Neural progenitor cell (in vitro differentiated cells): ENCODE results near the gene SHOC1. TPM values are rescaled to one million over a fixed set of nuclear protein-coding genes. Genes with fewer than 3 reads are reported as not detected.

Experiments
- DNase-seq: peaks from one replicate; pipeline ENCODE4 v3.0.0-alpha.2; 2016; ENCODE audit warnings: low spot score
- H2AFZ ChIP-seq: fragments of 200-600 bp; sonication (generic); replicated peaks from 2 replicates; pipeline ENCODE4 v1.6.1; 2016; ENCODE audit warnings: antibody characterized with exemption
- H3F3A ChIP-seq: fragments of 200-600 bp; sonication (generic); 2 replicates; pipeline ENCODE4 v1.6.1; 2016; ENCODE audit warnings: antibody characterized with exemption, low read depth
- H3K27ac ChIP-seq: fragments of 200-600 bp; sonication (generic); 2 replicates; pipeline ENCODE4 v1.5.1; 2016; ENCODE audit warnings: mild to moderate bottlenecking
- H3K27me3 ChIP-seq: fragments of 200-600 bp; sonication (generic); 2 replicates; pipeline ENCODE4 v1.6.1; 2016; ENCODE audit warnings: mild to moderate bottlenecking, moderate library complexity
- H3K36me3 ChIP-seq: fragments of 200-600 bp; sonication (generic); 2 replicates; pipeline ENCODE4 v1.5.1; 2016
- H3K4me1 ChIP-seq: fragments of 200-600 bp; sonication (generic); 2 replicates; pipeline ENCODE4 v1.6.1; 2016; ENCODE audit warnings: mixed run types
- H3K4me2 ChIP-seq: fragments of 200-600 bp; sonication (generic); 2 replicates; pipeline ENCODE4 v1.6.1; 2016
- H3K4me3 ChIP-seq: fragments of 200-600 bp; sonication (generic); 2 replicates; pipeline ENCODE4 v1.5.1; 2016
- H3K79me2 ChIP-seq: fragments of 200-600 bp; sonication (generic); 2 replicates; pipeline ENCODE4 v1.6.1; 2016; ENCODE audit warnings: low read depth
- H3K9ac ChIP-seq: fragments of 200-600 bp; sonication (generic); 2 replicates; pipeline ENCODE4 v1.6.1; 2016
- H3K9me3 ChIP-seq: fragments of 200-600 bp; sonication (generic); 2 replicates; pipeline ENCODE4 v1.5.1; 2016; ENCODE audit warnings: low read depth
- H4K20me1 ChIP-seq: fragments of 200-600 bp; sonication (generic); 2 replicates; pipeline ENCODE4 v1.6.1; 2016; ENCODE audit warnings: low read depth
- H3K27ac Mint-ChIP-seq: 3 replicates; pipeline ENCODE4 v1.8.0; 2021; ENCODE audit warnings: mixed read lengths
- H3K27me3 Mint-ChIP-seq: 2 replicates; pipeline ENCODE4 v1.8.0; 2022; ENCODE audit warnings: low read depth, mild to moderate bottlenecking, inconsistent platforms, moderate library complexity, mixed read lengths; ENCODE audit not compliant: insufficient read depth
- H3K36me3 Mint-ChIP-seq: 3 replicates; pipeline ENCODE4 v1.8.0; 2021; ENCODE audit warnings: mixed read lengths
- H3K4me1 Mint-ChIP-seq: 3 replicates; pipeline ENCODE4 v1.8.0; 2021; ENCODE audit warnings: mixed read lengths
- H3K4me3 Mint-ChIP-seq: 3 replicates; pipeline ENCODE4 v1.8.0; 2021; ENCODE audit warnings: mild to moderate bottlenecking, moderate library complexity, mixed read lengths
- H3K9me3 Mint-ChIP-seq: 3 replicates; pipeline ENCODE4 v1.8.0; 2020; ENCODE audit warnings: mixed read lengths
- EZH2 ChIP-seq: fragments of 200-600 bp; sonication (generic); IDR thresholded peaks from 2 replicates; pipeline ENCODE4 v1.6.1; 2017; ENCODE audit warnings: antibody characterized with exemption, mild to moderate bottlenecking, moderate library complexity
- EZH2phosphoT487 ChIP-seq: fragments of 200-600 bp; sonication (generic); IDR thresholded peaks from 2 replicates; pipeline ENCODE4 v1.6.1; 2017; ENCODE audit warnings: antibody characterized with exemption
- small RNA-seq: library from RNA; depleted of rRNA; stranded (forward); fragments of <200 nt; gene quantifications from one replicate; pipeline ENCODE3, GENCODE V24; 2015
- total RNA-seq: library from RNA; depleted of rRNA; stranded (reverse); fragments of >200 nt; gene quantifications from 2 replicates; pipeline ENCODE4 v1.2.3, GENCODE V29; 2015; ENCODE audit warnings: low replicate concordance
- TF ChIP-seq, protein P1 (sequence below): fragments of 200-600 bp; sonication (generic); IDR thresholded peaks from 2 replicates; pipeline ENCODE4 v1.5.1; 2017; ENCODE audit warnings: antibody characterized with exemption, mild to moderate bottlenecking

Gene SHOC1
- total RNA-seq, 1 donor from 2014 or later = not detected

DNA sequence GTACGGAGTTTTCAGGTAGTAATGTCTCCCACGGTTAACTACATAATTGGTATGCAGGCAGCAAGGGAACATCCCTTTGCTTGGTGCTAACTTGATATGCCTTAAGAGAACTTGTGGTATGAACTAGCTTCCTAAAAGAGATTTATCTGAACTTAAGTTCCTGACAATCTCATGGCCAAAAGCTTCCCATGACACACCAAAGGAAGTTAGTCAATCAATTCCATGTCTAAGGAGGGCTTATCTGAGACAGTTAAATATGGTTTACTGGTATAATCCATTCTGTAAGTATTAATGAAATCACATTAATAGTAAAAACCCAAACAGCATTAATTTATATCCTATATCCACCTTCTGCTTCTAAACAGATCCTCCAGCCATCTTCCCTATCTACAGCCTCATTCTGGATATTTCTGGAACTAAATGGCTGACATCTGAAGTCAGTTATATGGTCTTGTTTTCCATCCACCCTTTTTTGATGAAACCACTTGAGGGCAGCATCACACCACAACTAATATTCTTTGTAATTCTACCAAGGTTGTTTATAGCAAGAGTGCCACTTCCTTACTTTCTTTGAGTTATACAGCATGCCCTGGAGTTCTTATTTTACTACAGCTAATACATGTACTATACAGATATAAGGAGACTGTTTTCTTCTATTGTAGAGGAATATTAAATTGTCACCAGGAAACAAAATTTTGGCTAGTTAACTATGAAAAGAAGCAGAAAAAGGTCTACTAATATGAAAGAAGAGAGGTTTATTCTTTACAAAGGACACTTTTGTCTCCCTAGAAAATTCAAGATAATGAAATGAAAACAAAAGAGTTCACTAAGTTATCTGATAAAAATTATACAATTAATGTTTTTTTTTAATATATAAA lies 34.7 kb downstream of the SHOC1 start:
- H3K4me3 ChIP-seq = no peak overlapping the region
- H2AFZ ChIP-seq = no peak overlapping the region
- no peaks in the 10 kb centered on the region for H3K36me3 Mint-ChIP-seq
- no peaks in the 10 kb centered on the region for H3K4me1 Mint-ChIP-seq
- no peaks in the 10 kb centered on the region for H3K79me2 ChIP-seq
- H3K36me3 ChIP-seq = no peaks in the 10 kb centered on the region
- H4K20me1 ChIP-seq = no peaks in the 10 kb centered on the region
- peak; percentile 60 for DNase-seq
- no peaks in the 10 kb centered on the region for H3K4me1 ChIP-seq
- H3K27ac ChIP-seq = no peak overlapping the region
- no peak overlapping the region for H3K27ac Mint-ChIP-seq
- peaks cover 4% of the 10 kb centered on the region for H3F3A ChIP-seq
- no peaks in the 10 kb centered on the region for H3K27me3 Mint-ChIP-seq
- H3K4me3 Mint-ChIP-seq = no peak overlapping the region
- H3K27me3 ChIP-seq = no peaks in the 10 kb centered on the region
- TF ChIP-seq EZH2 (no peak), EZH2phosphoT487 (no peak)
- TF ChIP-seq, protein P1, sequence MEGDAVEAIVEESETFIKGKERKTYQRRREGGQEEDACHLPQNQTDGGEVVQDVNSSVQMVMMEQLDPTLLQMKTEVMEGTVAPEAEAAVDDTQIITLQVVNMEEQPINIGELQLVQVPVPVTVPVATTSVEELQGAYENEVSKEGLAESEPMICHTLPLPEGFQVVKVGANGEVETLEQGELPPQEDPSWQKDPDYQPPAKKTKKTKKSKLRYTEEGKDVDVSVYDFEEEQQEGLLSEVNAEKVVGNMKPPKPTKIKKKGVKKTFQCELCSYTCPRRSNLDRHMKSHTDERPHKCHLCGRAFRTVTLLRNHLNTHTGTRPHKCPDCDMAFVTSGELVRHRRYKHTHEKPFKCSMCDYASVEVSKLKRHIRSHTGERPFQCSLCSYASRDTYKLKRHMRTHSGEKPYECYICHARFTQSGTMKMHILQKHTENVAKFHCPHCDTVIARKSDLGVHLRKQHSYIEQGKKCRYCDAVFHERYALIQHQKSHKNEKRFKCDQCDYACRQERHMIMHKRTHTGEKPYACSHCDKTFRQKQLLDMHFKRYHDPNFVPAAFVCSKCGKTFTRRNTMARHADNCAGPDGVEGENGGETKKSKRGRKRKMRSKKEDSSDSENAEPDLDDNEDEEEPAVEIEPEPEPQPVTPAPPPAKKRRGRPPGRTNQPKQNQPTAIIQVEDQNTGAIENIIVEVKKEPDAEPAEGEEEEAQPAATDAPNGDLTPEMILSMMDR = peak; percentile 75
- H3K4me2 ChIP-seq = no peak overlapping the region
- no peaks in the 10 kb centered on the region for H3K9me3 ChIP-seq
- no peak overlapping the region for H3K9ac ChIP-seq
- no peaks in the 10 kb centered on the region for H3K9me3 Mint-ChIP-seq

DNA sequence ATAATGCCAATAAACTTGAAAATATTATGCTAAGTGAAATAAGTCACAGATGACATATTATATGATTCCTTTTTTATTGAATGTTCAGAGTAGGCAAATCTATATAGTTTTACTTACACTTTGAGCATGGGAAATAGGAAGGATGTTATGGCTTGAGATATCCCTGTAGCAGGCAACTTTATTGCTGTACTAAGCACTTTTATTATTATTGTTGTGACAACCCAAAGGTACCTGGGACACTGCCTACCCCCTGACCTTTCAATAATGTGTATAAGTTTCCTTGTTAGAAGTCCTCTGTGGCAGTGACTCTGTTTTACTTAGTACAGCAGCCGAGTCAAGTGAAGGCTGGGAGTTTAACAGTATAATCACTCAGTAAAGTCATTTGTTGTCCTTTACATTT lies 39.9 kb downstream of the SHOC1 start:
- Histone ChIP-seq H3K27ac (no peak overlapping the region), H3K4me2 (no peak overlapping the region), H2AFZ (no peak overlapping the region), H3K9ac (no peak overlapping the region), H3K36me3 (no peaks in the 10 kb centered on the region), H3K9me3 (no peaks in the 10 kb centered on the region), H3K27me3 (no peaks in the 10 kb centered on the region), H3K4me1 (no peaks in the 10 kb centered on the region), H4K20me1 (no peaks in the 10 kb centered on the region), H3K79me2 (no peaks in the 10 kb centered on the region), H3F3A (no peaks in the 10 kb centered on the region), H3K4me3 (no peak overlapping the region)
- DNase-seq = no peak
- Mint-ChIP-seq H3K4me1 (no peaks in the 10 kb centered on the region), H3K27me3 (no peaks in the 10 kb centered on the region), H3K36me3 (no peaks in the 10 kb centered on the region), H3K4me3 (no peak overlapping the region), H3K27ac (no peak overlapping the region), H3K9me3 (peaks cover 23% of the 10 kb centered on the region)
- TF ChIP-seq, protein P1 = no peak
- TF ChIP-seq EZH2phosphoT487 (no peak), EZH2 (no peak)

DNA sequence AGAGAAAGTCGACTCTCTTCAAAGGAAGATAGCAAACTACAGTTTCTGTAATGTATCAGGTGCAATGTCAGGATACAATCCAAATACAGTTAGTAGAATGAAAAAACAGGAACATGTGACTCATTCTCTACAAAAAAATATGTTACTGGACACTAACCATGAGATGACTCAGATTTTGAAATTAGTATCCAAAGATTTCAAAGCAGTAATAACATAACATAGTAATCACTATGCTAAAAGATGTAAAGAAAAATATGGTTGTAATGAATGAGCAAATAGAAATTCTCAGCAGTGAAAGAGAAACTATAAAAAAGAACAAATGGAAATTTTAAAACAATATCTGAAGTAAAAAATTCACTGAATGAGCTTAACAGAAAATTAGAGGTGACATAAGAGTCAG lies 42.3 kb downstream of the SHOC1 start:
- Mint-ChIP-seq H3K4me3 (no peak overlapping the region), H3K4me1 (no peaks in the 10 kb centered on the region), H3K27me3 (no peaks in the 10 kb centered on the region), H3K9me3 (peaks cover 23% of the 10 kb centered on the region), H3K36me3 (no peaks in the 10 kb centered on the region), H3K27ac (no peak overlapping the region)
- Histone ChIP-seq H3K27me3 (no peaks in the 10 kb centered on the region), H3K9ac (no peak overlapping the region), H3K27ac (no peak overlapping the region), H3K4me3 (no peak overlapping the region), H2AFZ (no peak overlapping the region), H3K36me3 (no peaks in the 10 kb centered on the region), H3K79me2 (no peaks in the 10 kb centered on the region), H3F3A (no peaks in the 10 kb centered on the region), H4K20me1 (no peaks in the 10 kb centered on the region), H3K4me1 (no peaks in the 10 kb centered on the region), H3K9me3 (no peaks in the 10 kb centered on the region), H3K4me2 (no peak overlapping the region)
- DNase-seq = no peak
- TF ChIP-seq EZH2phosphoT487 = no peak
- TF ChIP-seq EZH2 = no peak
- TF ChIP-seq, protein P1 = no peak

Small RNAs within 50 kb of the gene (small RNA-seq; reads per million reads assigned to genes)
- not detected for gene RNU6-1013P

Other genes with a start within 250 kb of the SHOC1 start
- gene PTGR1, start 195.3 kb downstream of the SHOC1 start, total RNA-seq = 88.7 and 124 TPM in 2 replicates
- 7.7 and 10.1 TPM in 2 replicates for gene DNAJC25, start 163.6 kb downstream of the SHOC1 start, total RNA-seq
- 84.6 and 128 TPM in 2 replicates for gene GNG10, start 133.3 kb downstream of the SHOC1 start, total RNA-seq
- gene UGCG, start 101.9 kb upstream of the SHOC1 start, total RNA-seq = 32.3 and 48.1 TPM in 2 replicates